K562 (cell line): ENCODE data around the gene PI4KA. TPM values are rescaled to one million over a fixed set of nuclear protein-coding genes. Genes with fewer than 3 reads are reported as not detected.

Experiments used
- ARID4B ChIP-seq: sonication (generic); formaldehyde crosslinking; IDR thresholded peaks from 2 replicates; pipeline ENCODE4 v1.8.0; 2022; ENCODE audit warnings: mild to moderate bottlenecking, missing genetic modification reagents
- C11orf30 ChIP-seq: fragments of 450-650 bp; IDR thresholded peaks from 2 replicates; pipeline ENCODE4 v1.6.1; 2016; ENCODE audit warnings: low read depth, mild to moderate bottlenecking
- CHCHD3 ChIP-seq: fragments of 250-450 bp; sonication (Bioruptor Pico); IDR thresholded peaks from 2 replicates; pipeline ENCODE4 v2.1.2; 2022; ENCODE audit warnings: mild to moderate bottlenecking
- CTBP1 ChIP-seq: fragments of 450-650 bp; IDR thresholded peaks from 2 replicates; pipeline ENCODE4 v1.6.1; 2016; ENCODE audit warnings: borderline replicate concordance
- ETS2 ChIP-seq: IDR thresholded peaks from 2 replicates; pipeline ENCODE4 v1.6.1; 2016; ENCODE audit warnings: borderline replicate concordance, missing genetic modification characterization, mild to moderate bottlenecking, moderate library complexity, missing compliant biosample characterization; ENCODE audit not compliant: poor library complexity, severe bottlenecking
- FOXK1 ChIP-seq: sonication (generic); formaldehyde crosslinking; IDR thresholded peaks from 2 replicates; pipeline ENCODE4 v1.8.0; 2022; ENCODE audit warnings: missing genetic modification reagents, mild to moderate bottlenecking, borderline replicate concordance
- HDAC3 ChIP-seq: fragments of 450-650 bp; IDR thresholded peaks from 2 replicates; pipeline ENCODE4 v1.6.1; 2018; ENCODE audit warnings: borderline replicate concordance, mild to moderate bottlenecking, moderate library complexity; ENCODE audit not compliant: partially characterized antibody
- HMG20A ChIP-seq: fragments of 450-650 bp; formaldehyde crosslinking; conservative IDR thresholded peaks from 2 replicates; pipeline ENCODE4 v1.4.0; 2020; ENCODE audit warnings: mild to moderate bottlenecking, mixed read lengths
- KLF10 ChIP-seq: fragments of 250-450 bp; sonication (Bioruptor Pico); IDR thresholded peaks from 2 replicates; pipeline ENCODE4 v1.6.1; 2021; ENCODE audit warnings: matching md5 sums
- LARP7 ChIP-seq: fragments of 450-650 bp; IDR thresholded peaks from 2 replicates; pipeline ENCODE4 v1.6.1; 2016
- NKRF ChIP-seq: fragments of 450-650 bp; IDR thresholded peaks from 2 replicates; pipeline ENCODE4 v1.6.1; 2016; ENCODE audit warnings: borderline replicate concordance
- PHF8 ChIP-seq: fragments of 200-600 bp; sonication (generic); IDR thresholded peaks from 2 replicates; pipeline ENCODE4 v1.6.1; 2012; ENCODE audit warnings: mixed run types, mild to moderate bottlenecking, inconsistent platforms, low read length, moderate library complexity, borderline replicate concordance
- PTBP1 ChIP-seq: fragments of 200-400 bp; formaldehyde crosslinking; IDR thresholded peaks from 2 replicates; pipeline ENCODE4 v1.6.1; 2017; ENCODE audit warnings: low read depth, low read length
- RBBP5 ChIP-seq: fragments of 200-600 bp; sonication (generic); IDR thresholded peaks from 2 replicates; pipeline ENCODE4 v1.6.1; 2012; ENCODE audit warnings: borderline replicate concordance, mild to moderate bottlenecking, low read length, control low read depth, inconsistent platforms; ENCODE audit not compliant: insufficient read depth, poor library complexity, severe bottlenecking
- RBM22 ChIP-seq: fragments of 200-400 bp; formaldehyde crosslinking; IDR thresholded peaks from 2 replicates; pipeline ENCODE4 v1.6.1; 2018; ENCODE audit warnings: low read length, low read depth; ENCODE audit not compliant: poor library complexity, severe bottlenecking
- ZNF253 ChIP-seq: fragments of 250-450 bp; sonication (Bioruptor Pico); conservative IDR thresholded peaks from 2 replicates; pipeline ENCODE4 v1.6.1; 2021; ENCODE audit warnings: mild to moderate bottlenecking
- ZNF3 ChIP-seq: fragments of 250-450 bp; sonication (Bioruptor Pico); IDR thresholded peaks from 2 replicates; pipeline ENCODE4 v1.5.0; 2021; ENCODE audit warnings: mild to moderate bottlenecking, moderate library complexity
- ZNF431 ChIP-seq: sonication (generic); formaldehyde crosslinking; IDR thresholded peaks from 2 replicates; pipeline ENCODE4 v1.8.0; 2022; ENCODE audit warnings: mild to moderate bottlenecking, missing genetic modification reagents
- ZNF668 ChIP-seq: fragments of 250-450 bp; sonication (Bioruptor Pico); IDR thresholded peaks from 2 replicates; pipeline ENCODE4 v1.8.0; 2022; ENCODE audit warnings: mild to moderate bottlenecking, inconsistent platforms
- ZNF778 ChIP-seq: fragments of 450-650 bp; formaldehyde crosslinking; IDR thresholded peaks from 2 replicates; pipeline ENCODE4 v1.4.0; 2020; ENCODE audit warnings: mild to moderate bottlenecking, moderate library complexity
- polyA plus RNA-seq, 8 experiments: library from polyadenylated mRNA; depleted of rRNA in 4 of 8; stranded (reverse) in 5 of 8; unstranded in 3 of 8; fragments of >200 nt; fragmentation: Nextera tagmentation in 2 of 8; fragmentation: Illumina TruSeq in 1 of 8; extraction: Ambion mirVana in 2 of 8; extraction: Trizol in 1 of 8; gene quantifications; 2 replicates each; pipeline versions ENCODE4 v1.2.1 to v1.2.3, GENCODE V29; 2011 to 2014; ENCODE audit warnings: inconsistent platforms in 1 of 8, missing spikeins in 1 of 8
- total RNA-seq, 7 experiments: library from RNA; depleted of rRNA in 6 of 7; stranded (reverse); fragments of >200 nt in 6 of 7; fragmentation: Illumina TruSeq in 2 of 7; extraction: Trizol in 2 of 7; gene quantifications; 2 replicates each; pipeline versions ENCODE4 v1.2.1 to v1.2.3, GENCODE V29; 2011 to 2021; ENCODE audit warnings: low replicate concordance in 1 of 7

PI4KA gene
- total and polyA plus RNA-seq, 9 of the 15 experiments (the other 6 are each of a cell fraction or from before 2014, with no cell fraction given) = 7.3 to 187 (median 84.7) TPM

- no peak for TF ChIP-seq PHF8
- no peak for TF ChIP-seq LARP7
- TF ChIP-seq PTBP1 = no peak
- TF ChIP-seq ZNF3 = no peak
- peak; percentile 51 for TF ChIP-seq CTBP1
- TF ChIP-seq HDAC3 = no peak
- TF ChIP-seq RBM22 = no peak
- no peak for TF ChIP-seq ZNF253 (CRISPR knock-in tag)
- TF ChIP-seq NKRF = no peak
- TF ChIP-seq ARID4B (CRISPR knock-in tag) = peak; percentile 11; the same call in 1 of the 2 replicates
- TF ChIP-seq ETS2 (tag) = no peak
- no peak for TF ChIP-seq C11orf30
- no peak for TF ChIP-seq HMG20A (CRISPR knock-in tag)
- no peak for TF ChIP-seq KLF10 (CRISPR knock-in tag)
- TF ChIP-seq ZNF778 (CRISPR knock-in tag) = no peak
- no peak for TF ChIP-seq RBBP5
- TF ChIP-seq FOXK1 = no peak
- no peak for TF ChIP-seq ZNF431 (CRISPR knock-in tag)
- no peak for TF ChIP-seq CHCHD3
- TF ChIP-seq ZNF668 (CRISPR knock-in tag) = no peak
Observed at GRCh38 chr22:20741634-20742581, 116.7 kb downstream of the PI4KA start (continued).
